Mesendoderm (in vitro differentiated cells): Measurements from ENCODE around the gene MARCHF4. TPM values are rescaled to one million over a fixed set of nuclear protein-coding genes. Genes with fewer than 3 reads are reported as not detected.
A peak's percentile ranks its signal among the peaks of the same experiment; 100 is the strongest.

Experiments used
- DNase-seq: peaks from one replicate; pipeline ENCODE4 v3.0.0; 2013
- H2AK5ac ChIP-seq: 2 replicates; pipeline ENCODE4 v1.6.1; 2013; ENCODE audit warnings: low read length, inconsistent platforms
- H2BK120ac ChIP-seq: 2 replicates; pipeline ENCODE4 v1.6.1; 2013; ENCODE audit warnings: low read depth, mild to moderate bottlenecking, low read length, moderate library complexity, mixed read lengths
- H2BK15ac ChIP-seq: replicated peaks from 2 replicates; pipeline ENCODE4 v1.6.1; 2013; ENCODE audit warnings: low read depth, mild to moderate bottlenecking, moderate library complexity
- H2BK5ac ChIP-seq: 2 replicates; pipeline ENCODE4 v1.6.1; 2013; ENCODE audit warnings: low read length, inconsistent platforms
- H3K18ac ChIP-seq: 2 replicates; pipeline ENCODE4 v1.6.1; 2013; ENCODE audit warnings: mild to moderate bottlenecking, low read length, mixed read lengths
- H3K23ac ChIP-seq: one replicate; pipeline ENCODE4 v1.6.1; 2013; ENCODE audit warnings: low read length
- H3K27ac ChIP-seq: 2 replicates; pipeline ENCODE4 v1.5.1; 2013; ENCODE audit warnings: low read depth, mild to moderate bottlenecking, inconsistent platforms, low read length, moderate library complexity
- H3K27me3 ChIP-seq: 2 replicates; pipeline ENCODE4 v1.6.1; 2013; ENCODE audit warnings: low read length, control low read depth, mild to moderate bottlenecking, inconsistent platforms; ENCODE audit not compliant: insufficient read depth, poor library complexity
- H3K36me3 ChIP-seq: 2 replicates; pipeline ENCODE4 v1.6.1; 2013; ENCODE audit warnings: low read length, inconsistent platforms; ENCODE audit not compliant: control insufficient read depth, insufficient read depth
- H3K4ac ChIP-seq: one replicate; pipeline ENCODE4 v1.6.1; 2013; ENCODE audit warnings: low read depth, mild to moderate bottlenecking, low read length, moderate library complexity
- H3K4me1 ChIP-seq: 2 replicates; pipeline ENCODE4 v1.6.1; 2013; ENCODE audit warnings: low read depth, low read length, inconsistent platforms; ENCODE audit not compliant: control insufficient read depth
- H3K4me2 ChIP-seq: 2 replicates; pipeline ENCODE4 v1.6.1; 2013; ENCODE audit warnings: low read length
- H3K4me3 ChIP-seq: 2 replicates; pipeline ENCODE4 v1.5.1; 2013; ENCODE audit warnings: mild to moderate bottlenecking, low read length
- H3K56ac ChIP-seq: one replicate; pipeline ENCODE4 v1.6.1; 2013; ENCODE audit warnings: low read length
- H3K79me1 ChIP-seq: 2 replicates; pipeline ENCODE4 v1.6.1; 2013; ENCODE audit warnings: low read length, inconsistent platforms
- H3K79me2 ChIP-seq: 2 replicates; pipeline ENCODE4 v1.6.1; 2013; ENCODE audit warnings: mild to moderate bottlenecking, low read length; ENCODE audit not compliant: control insufficient read depth, insufficient read depth
- H3K9ac ChIP-seq: 2 replicates; pipeline ENCODE4 v1.6.1; 2013; ENCODE audit warnings: low read length, inconsistent platforms
- H4K5ac ChIP-seq: one replicate; pipeline ENCODE4 v1.6.1; 2013; ENCODE audit warnings: low read length
- H4K8ac ChIP-seq: one replicate; pipeline ENCODE4 v1.6.1; 2013; ENCODE audit warnings: low read depth, mild to moderate bottlenecking, control low read depth, low read length, moderate library complexity
- WGBS: extraction: QIAGEN DNeasy Blood & Tissue Kit; methylation state at CpG from one replicate; pipeline ENCODE4 v1.1.7; 2013; ENCODE audit warnings: low lambda C conversion rate, missing lambda C conversion rate; ENCODE audit not compliant: insufficient coverage; ENCODE audit errors: extremely low coverage; 5-methylcytosine and 5-hydroxymethylcytosine counted together
- polyA plus RNA-seq, 2 experiments: library from polyadenylated mRNA; stranded (reverse); fragments of 200-250 nt; gene quantifications; one replicate each; pipeline ENCODE4 v1.2.3, GENCODE V29; 2013

Gene MARCHF4, protein sequence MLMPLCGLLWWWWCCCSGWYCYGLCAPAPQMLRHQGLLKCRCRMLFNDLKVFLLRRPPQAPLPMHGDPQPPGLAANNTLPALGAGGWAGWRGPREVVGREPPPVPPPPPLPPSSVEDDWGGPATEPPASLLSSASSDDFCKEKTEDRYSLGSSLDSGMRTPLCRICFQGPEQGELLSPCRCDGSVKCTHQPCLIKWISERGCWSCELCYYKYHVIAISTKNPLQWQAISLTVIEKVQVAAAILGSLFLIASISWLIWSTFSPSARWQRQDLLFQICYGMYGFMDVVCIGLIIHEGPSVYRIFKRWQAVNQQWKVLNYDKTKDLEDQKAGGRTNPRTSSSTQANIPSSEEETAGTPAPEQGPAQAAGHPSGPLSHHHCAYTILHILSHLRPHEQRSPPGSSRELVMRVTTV
- polyA plus RNA-seq (2013, experiment 1 of 2): 0.93 TPM
- 0.80 TPM for polyA plus RNA-seq (2013, experiment 2 of 2)

DNA sequence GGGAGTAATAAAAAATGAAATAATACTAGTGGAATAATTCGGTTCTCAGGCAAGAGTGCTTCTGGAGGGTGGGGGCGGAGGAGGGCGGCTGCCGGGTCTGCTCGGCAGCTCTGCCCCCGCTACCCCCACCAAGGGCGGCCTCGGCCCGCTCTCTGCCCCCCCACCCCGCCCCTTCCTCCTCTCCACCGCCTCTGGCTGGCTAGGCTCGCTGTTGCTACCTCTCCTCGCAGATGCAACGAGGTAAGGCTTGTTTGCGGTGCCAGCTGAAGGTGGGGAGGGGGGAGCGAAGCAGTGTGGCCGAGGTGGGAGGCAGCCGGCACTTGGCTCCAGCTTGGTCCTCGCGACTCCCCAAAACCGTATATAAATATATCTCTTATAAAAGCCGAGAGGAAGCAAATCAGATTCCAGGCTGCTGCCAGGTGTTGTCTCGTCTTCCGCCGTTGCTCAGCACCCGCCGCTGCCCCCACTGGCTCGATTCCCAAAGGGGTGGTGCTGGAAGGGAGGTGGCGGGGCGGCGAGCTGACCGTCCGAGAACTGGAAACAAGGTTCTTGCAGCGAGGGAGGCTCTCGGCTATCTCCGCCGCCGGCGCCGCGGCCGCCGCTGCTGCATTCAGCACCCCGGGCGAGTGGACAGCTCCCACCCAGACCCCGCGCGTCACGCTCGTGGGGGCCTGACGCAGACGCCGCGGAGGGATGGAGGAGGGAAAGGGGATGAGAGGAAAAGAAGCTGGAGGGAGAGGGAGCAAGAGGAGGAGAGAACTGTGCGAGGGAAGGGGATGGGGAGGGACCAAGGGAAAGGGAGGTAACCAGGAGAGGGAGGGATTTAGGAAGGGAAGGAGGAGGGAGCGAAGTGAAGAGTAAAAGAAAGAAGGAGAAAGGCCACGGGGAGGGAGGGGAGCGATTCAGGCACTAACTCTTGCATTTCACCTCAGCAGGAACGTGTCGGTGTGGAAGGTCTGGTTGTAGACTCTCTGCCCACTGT, at the start of gene MARCHF4:
MARCHF4 (minus strand) TSS at position 763 of the 982 bp plus-strand sequence. CDS start 2,223 bp downstream, outside the sequence.
- Histone ChIP-seq H4K8ac (no peak within 1 kb of the TSS), H3K36me3 (no peaks in the 10 kb centered on the region), H2BK5ac (no peak within 1 kb of the TSS), H3K79me2 (no peaks in the 10 kb centered on the region), H3K4me3 (peak within 1 kb of the TSS; percentile 25), H2BK15ac (no peak within 1 kb of the TSS), H2BK120ac (no peak within 1 kb of the TSS), H3K4me1 (peaks cover 3% of the 10 kb centered on the region), H3K4me2 (peak within 1 kb of the TSS; percentile 59), H3K27ac (no peak within 1 kb of the TSS), H3K4ac (no peak within 1 kb of the TSS), H3K27me3 (no peaks in the 10 kb centered on the region), H3K18ac (peak within 1 kb of the TSS; percentile 20), H4K5ac (no peak within 1 kb of the TSS), H3K56ac (peak within 1 kb of the TSS; percentile 65), H3K9ac (peak within 1 kb of the TSS; percentile 8), H3K79me1 (no peaks in the 10 kb centered on the region), H3K23ac (no peak within 1 kb of the TSS), H2AK5ac (no peak within 1 kb of the TSS)
- peak; percentile 94 for DNase-seq
- no CpG with 5 or more reads among the region's 60 CpGs for WGBS

DNA sequence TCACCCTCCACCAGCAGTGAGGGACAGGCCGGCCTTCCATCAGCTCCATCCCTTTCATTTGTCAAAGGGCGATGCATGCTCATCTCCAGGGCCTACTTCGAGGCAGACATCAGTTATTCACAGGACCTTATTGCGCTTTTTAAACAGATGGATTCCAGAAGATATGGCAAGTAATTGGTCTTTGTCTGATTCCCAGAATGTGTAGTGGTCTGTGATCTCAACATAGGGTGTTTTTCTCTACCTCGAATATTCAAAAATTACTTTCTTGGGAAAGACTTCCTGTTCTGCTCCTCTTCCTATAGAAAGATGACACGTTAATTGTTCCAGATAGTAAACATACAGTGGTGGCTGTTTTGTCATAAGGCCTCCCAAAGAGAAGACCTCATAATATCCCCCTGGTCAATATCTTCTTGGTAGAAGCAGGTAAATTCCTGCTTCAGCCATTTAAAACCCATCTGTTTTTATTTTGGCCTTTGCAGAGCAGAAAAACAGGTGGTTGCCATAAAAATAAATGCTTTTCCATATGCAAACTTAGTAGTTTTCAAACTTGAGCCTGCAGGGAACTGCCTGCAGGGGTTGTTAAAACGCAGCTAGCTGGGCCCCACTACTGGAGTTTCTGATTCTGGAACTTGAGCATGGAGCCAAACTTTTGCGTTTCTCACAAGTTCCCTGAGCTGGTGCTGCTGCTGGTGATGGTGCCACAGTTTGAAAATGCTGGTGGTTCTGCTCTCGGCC, 48.3 kb upstream of the MARCHF4 start:
- H3K27me3 ChIP-seq: no peaks in the 10 kb centered on the region
- H3K36me3 ChIP-seq: peaks cover 5% of the 10 kb centered on the region
- H3K27ac ChIP-seq: no peak overlapping the region
- H2BK5ac ChIP-seq: no peak overlapping the region
- no peak overlapping the region for H4K8ac ChIP-seq
- H2BK15ac ChIP-seq: no peak overlapping the region
- no peaks in the 10 kb centered on the region for H3K4me1 ChIP-seq
- no peaks in the 10 kb centered on the region for H3K79me2 ChIP-seq
- no peak overlapping the region for H3K18ac ChIP-seq
- no peak overlapping the region for H3K4ac ChIP-seq
- no peak for DNase-seq
- no CpG with 5 or more reads among the region's 9 CpGs for WGBS
- no peak overlapping the region for H4K5ac ChIP-seq
- no peak overlapping the region for H3K56ac ChIP-seq
- H3K4me3 ChIP-seq: no peak overlapping the region
- no peak overlapping the region for H2BK120ac ChIP-seq
- no peak overlapping the region for H3K23ac ChIP-seq
- no peak overlapping the region for H3K9ac ChIP-seq
- H3K4me2 ChIP-seq: no peak overlapping the region
- H2AK5ac ChIP-seq: no peak overlapping the region
- no peaks in the 10 kb centered on the region for H3K79me1 ChIP-seq

- Histone ChIP-seq H3K27ac (no peak overlapping the region), H4K5ac (no peak overlapping the region), H3K4me1 (no peaks in the 10 kb centered on the region), H3K4me2 (no peak overlapping the region), H3K23ac (no peak overlapping the region), H3K4ac (no peak overlapping the region), H3K36me3 (peaks cover 2% of the 10 kb centered on the region), H3K27me3 (no peaks in the 10 kb centered on the region), H3K56ac (no peak overlapping the region), H2AK5ac (no peak overlapping the region), H3K18ac (no peak overlapping the region), H2BK15ac (no peak overlapping the region), H3K79me1 (no peaks in the 10 kb centered on the region), H2BK5ac (no peak overlapping the region), H2BK120ac (no peak overlapping the region), H3K79me2 (no peaks in the 10 kb centered on the region), H3K4me3 (no peak overlapping the region), H4K8ac (no peak overlapping the region), H3K9ac (no peak overlapping the region)
- DNase-seq: no peak
- WGBS: no CpG with 5 or more reads among the region's 1 CpG
Measured at GRCh38 chr2:216418981-216419380, 46.7 kb upstream of the MARCHF4 start.

DNA sequence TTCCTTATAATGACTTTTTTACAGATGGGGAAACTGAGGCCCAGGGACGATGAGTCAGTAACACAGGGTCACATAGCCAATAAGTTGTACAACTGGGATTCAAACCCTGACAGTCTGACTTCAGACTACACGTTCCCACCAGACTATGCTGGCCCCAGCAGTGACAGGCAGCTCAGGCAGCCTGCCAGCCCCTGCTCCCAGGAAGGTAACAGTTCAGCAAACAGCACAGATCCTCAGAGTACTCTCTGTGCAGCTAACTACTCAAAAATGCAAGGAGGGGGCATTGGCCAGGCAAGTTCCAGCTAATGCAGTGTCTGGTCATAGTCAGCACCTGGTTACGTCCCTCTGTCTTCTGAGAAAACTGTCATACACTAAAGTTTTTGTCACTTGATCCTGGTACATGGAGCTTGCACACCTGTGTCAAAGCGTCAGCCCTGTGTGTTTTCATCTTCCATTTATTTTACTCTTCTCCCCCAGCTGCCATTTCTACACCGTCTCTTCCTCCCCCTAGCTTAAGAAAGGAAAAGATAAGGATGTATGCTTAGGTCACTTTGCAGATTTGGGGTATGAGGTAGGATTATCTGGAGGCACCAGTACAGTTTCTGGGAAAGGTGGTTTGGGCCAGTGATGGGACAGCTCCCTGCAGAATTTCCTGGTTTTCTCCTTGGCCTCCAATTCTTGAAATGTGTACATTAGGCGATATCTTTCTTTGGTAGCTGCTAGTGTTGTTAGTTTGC, 44.5 kb upstream of the MARCHF4 start:
- peaks cover 2% of the 10 kb centered on the region for H3K36me3 ChIP-seq
- DNase-seq: no peak

GRCh38 chr2:216415541-216415940, 43.3 kb upstream of the MARCHF4 start:
- H3K4me3 ChIP-seq: no peak overlapping the region
- no peaks in the 10 kb centered on the region for H3K79me2 ChIP-seq
- no CpG with 5 or more reads among the region's 3 CpGs for WGBS
- H2BK120ac ChIP-seq: no peak overlapping the region
- H3K4me1 ChIP-seq: peaks cover 2% of the 10 kb centered on the region
- H2BK5ac ChIP-seq: no peak overlapping the region
- no peak overlapping the region for H4K8ac ChIP-seq
- no peak for DNase-seq
- H3K27ac ChIP-seq: no peak overlapping the region
- H3K27me3 ChIP-seq: no peaks in the 10 kb centered on the region
- no peak overlapping the region for H3K9ac ChIP-seq
- H3K4ac ChIP-seq: no peak overlapping the region
- H3K18ac ChIP-seq: no peak overlapping the region
- no peak overlapping the region for H2AK5ac ChIP-seq
- H3K79me1 ChIP-seq: no peaks in the 10 kb centered on the region
- H3K4me2 ChIP-seq: no peak overlapping the region
- H3K36me3 ChIP-seq: peaks cover 2% of the 10 kb centered on the region
- no peak overlapping the region for H3K23ac ChIP-seq
- no peak overlapping the region for H4K5ac ChIP-seq
- no peak overlapping the region for H3K56ac ChIP-seq
- no peak overlapping the region for H2BK15ac ChIP-seq

More for the DNA sequence above, 44.5 kb upstream of the MARCHF4 start:
- H2BK15ac ChIP-seq: no peak overlapping the region
- no peak overlapping the region for H3K56ac ChIP-seq
- H3K23ac ChIP-seq: no peak overlapping the region
- H2AK5ac ChIP-seq: no peak overlapping the region
- H3K4me1 ChIP-seq: peaks cover 2% of the 10 kb centered on the region
- no peaks in the 10 kb centered on the region for H3K79me2 ChIP-seq
- H4K5ac ChIP-seq: no peak overlapping the region
- no peak overlapping the region for H2BK5ac ChIP-seq
- H3K4me2 ChIP-seq: no peak overlapping the region
- no peak overlapping the region for H3K18ac ChIP-seq
- H3K27ac ChIP-seq: no peak overlapping the region
- H3K9ac ChIP-seq: no peak overlapping the region
- no peak overlapping the region for H3K4me3 ChIP-seq
- H2BK120ac ChIP-seq: no peak overlapping the region
- no peak overlapping the region for H4K8ac ChIP-seq
- H3K4ac ChIP-seq: no peak overlapping the region
- no peaks in the 10 kb centered on the region for H3K79me1 ChIP-seq
- H3K27me3 ChIP-seq: no peaks in the 10 kb centered on the region
- no CpG with 5 or more reads among the region's 6 CpGs for WGBS
